ENCODE data around the gene ZNF189.

ZNF189 gene

GRCh38 chr9:101398068-101398929, at the start of gene ZNF189, which contains the start of gene MRPL50:
Gene ZNF189 (plus strand): TSS chr9:101398851. CDS start chr9:101399157, 306 bp downstream.
Gene MRPL50 (minus strand): TSS chr9:101398618. CDS start chr9:101398592, 26 bp downstream.
- peak; percentile 95 for DNase-seq

DNA sequence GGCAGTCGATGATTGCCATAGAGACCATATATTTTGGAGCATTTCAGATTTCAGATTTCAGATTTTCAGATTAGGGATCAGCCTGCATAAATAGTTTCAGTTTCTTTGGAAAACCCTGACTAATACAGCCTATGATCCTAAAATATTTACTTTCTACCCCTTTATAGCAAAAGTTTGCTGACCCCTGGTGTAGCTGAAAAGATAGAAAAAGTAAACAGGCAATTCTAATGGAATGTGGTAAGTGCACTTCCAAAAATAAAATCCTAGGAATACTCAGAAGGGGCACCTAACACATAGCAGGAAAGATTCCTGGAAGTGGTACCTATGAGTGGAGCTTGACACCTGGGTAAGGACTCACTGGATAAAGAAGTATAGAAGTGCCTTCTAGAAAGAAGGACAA, 48.4 kb upstream of the ZNF189 start:
- no peak for DNase-seq

DNA sequence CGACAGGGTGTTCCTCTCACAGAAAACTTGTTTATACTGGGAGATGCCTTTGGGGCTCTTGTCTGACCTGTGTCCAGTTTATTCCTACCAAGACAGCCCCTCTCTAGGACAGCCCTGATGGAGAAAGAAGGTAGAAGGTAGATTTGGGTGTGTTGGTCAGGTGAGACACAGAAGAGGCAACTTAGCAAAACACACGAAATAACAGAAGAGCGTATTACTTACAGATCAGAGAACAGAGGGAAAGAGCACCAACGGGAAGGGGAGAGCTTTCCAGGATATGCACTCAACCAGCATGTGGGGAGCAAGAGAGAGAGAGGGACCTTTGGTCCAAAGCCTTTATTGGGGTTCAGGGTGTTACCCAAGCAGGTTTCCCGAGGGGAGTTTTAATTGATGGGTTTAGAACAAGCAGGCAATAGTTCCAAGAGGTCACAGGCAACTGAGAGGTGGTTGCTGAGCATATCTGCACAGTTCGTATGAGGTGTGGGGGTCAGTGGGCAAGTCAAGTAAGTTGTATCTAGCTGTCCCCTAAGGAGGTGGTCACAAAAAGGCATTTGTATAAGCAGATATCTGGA, 45.7 kb upstream of the ZNF189 start:
- DNase-seq: no peak

GRCh38 chr9:101353683-101354082, 45.0 kb upstream of the ZNF189 start:
- no peak for DNase-seq

DNA sequence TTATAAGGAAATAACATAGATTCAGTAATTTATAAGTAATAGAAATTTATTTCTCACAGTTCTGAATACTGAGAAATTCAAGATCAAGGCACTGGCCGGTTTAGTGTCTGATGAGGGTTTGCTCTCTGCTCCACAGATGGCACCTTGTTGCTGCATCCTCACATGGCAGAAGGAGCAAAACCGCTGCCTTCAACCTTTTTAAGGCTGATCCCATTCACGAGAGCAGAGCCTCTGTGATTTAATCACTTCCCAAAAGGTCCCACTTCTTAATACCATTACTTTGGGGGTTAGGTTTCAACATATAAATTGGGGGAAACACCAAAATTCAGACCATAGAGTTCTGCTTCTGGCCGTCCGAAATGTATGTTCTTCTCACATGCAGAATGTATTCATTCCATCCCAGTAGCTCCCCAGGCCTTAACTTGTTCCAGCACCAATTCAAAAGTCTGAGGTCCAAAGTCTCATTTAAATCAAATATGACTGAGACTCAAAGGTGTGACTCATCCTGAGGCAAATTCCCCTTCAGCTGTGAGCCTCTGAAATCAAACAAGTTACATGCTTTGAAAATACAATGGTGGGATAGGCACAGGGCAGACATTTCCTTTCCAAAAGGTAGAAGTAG, 44.4 kb upstream of the ZNF189 start:
- no peak for DNase-seq

DNA sequence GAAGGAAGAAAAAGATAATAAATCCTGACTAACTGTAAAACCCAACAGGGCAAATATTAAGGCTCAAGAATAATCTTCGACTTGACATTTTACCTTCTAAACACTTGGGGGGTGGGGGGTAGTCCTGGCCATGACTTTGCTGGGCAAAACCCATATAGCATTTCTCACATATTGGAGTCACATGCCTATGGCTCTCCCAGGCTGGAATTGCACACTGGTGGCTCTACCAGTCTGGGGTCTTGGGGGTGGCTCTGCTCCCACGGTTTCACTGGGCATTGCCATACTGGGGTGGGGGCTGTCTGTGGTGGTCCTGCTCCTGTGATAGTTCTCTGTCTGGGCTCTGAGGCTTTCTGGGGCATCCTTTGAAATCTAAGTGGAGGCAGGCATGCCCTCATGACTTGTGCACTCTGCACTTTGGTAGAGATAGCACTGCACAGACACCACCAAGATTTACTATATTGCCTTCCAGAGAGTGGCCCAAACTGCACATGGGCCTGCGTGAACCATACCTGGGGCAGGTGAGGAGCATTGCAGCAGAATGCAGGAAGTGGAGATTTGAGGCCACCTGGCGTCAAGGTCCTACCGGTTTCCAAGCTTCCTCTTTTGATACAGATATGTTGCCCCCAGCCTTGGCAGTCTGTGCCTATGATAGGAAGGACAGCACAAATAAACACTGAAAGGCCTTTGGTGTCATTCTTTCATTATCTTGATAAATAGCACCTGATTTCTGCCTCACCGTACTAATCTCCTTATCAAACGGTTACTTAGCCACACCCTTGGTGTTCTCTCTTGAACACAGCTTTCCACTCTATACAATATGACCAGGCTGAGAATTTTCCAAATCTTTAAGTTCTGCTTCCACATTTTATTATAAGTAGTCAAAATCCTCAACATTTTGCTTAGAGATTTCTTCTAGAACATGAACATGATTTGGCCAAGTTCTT, 43.6 kb upstream of the ZNF189 start:
- no peak for DNase-seq

- no peak for DNase-seq
Observed at GRCh38 chr9:101356619-101357018, 42.0 kb upstream of the ZNF189 start.

GRCh38 chr9:101359679-101360078, 39.0 kb upstream of the ZNF189 start:
- DNase-seq: no peak

DNA sequence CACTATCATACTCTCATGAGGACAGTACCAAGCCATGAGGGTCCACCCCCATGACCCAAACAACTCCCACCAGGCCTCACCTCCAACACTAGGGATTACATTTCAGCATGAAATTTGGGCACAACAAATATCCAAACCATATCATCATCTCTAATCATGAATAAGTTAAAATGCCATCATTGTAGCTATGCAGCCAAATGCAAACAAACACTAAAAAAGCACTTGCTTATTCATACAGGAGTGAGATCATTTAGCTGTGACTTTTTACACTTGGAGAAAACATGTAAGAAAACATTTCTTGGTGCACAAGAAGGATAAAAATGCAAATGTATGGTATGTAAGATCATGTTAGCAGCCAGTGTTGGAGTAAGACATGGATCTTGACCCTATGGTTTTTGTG, 38.0 kb upstream of the ZNF189 start:
- DNase-seq: no peak

- DNase-seq: no peak
Observed at GRCh38 chr9:101362450-101362849, 36.2 kb upstream of the ZNF189 start.

GRCh38 chr9:101365181-101365580, 33.5 kb upstream of the ZNF189 start:
- no peak for DNase-seq

DNA sequence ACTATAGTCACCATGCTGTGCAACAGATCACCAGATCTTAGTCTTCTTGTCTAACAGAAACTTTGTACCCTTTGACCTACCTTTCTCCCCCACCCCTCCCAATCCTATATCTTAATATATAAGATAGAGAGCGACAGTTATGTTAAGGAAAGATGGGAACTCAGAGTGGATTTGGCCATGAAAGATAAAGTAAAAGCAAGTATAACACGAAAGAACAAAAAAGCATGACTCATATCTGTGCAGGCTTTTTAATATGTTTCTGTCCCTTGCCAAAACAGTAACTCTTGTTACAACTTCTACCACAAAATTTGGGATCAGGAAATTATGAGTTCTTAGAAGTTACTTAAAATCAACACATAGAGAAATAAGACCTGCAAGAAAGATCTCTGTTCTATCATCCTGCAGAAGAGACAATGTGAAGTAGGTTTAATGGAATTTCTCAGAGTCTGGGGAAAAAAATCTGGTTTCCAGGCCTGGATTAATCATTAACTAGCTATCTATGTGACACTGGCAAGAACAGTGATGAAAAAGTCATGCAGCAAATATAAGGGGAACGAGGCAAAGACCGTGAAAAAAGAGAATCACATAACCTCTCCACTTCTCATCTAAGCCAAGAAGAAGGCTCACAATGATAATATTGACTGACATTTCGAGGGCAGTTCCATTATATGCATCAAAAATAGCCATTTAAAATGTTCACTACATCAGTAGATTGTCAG, 32.5 kb upstream of the ZNF189 start:
- DNase-seq: no peak

DNA sequence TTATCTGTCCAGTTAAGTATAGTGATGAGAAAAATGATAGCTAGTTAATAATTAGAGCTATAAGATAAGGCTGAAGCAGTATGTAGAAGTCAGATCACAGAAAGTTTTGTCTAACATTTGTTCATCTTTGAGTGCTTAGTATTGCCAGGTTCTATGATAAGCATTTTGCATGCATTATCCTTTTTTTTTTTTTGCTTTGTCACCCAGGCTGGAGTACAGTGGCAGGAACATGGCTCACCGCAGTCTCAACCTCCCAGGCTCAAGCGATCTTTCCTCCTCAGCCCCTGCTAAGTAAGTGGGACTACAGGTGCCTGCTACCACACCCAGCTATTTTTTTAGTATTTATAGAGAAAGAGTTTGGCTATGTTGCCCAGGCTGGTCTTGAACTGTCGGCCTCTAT, 31.3 kb upstream of the ZNF189 start:
- no peak for DNase-seq

GRCh38 chr9:101369286-101369685, 29.4 kb upstream of the ZNF189 start:
- no peak for DNase-seq

DNA sequence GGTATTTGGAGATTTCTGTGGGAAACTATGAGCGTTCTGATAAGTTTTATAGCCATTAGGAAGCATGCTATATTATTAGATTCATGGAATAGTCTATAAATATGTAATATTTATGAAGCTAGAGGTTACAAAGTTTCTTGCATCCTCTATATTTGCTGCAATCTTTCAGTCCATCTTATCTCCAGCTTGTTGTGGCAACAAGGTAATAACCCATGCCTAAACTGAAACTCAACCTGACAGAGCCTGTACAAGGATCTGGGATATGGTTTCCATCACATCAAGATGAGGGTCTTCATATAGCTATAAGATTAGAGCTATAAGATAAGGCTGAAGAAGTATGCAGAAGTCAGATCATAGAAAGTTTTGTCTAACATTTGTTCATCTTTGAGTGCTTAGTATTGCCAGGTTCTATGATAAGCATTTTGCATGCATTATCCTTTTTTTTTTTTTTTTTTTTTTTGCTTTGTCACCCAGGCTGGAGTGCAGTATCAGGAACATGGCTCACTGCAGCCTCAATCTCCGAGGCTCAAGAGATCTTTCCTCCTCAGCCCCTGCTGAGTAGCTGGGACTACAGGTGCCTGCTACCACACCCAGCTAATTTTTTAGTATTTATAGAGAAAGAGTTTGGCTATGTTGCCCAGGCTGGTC, 28.6 kb upstream of the ZNF189 start:
- no peak for DNase-seq

GRCh38 chr9:101371813-101372212, 26.8 kb upstream of the ZNF189 start:
- DNase-seq: no peak

DNA sequence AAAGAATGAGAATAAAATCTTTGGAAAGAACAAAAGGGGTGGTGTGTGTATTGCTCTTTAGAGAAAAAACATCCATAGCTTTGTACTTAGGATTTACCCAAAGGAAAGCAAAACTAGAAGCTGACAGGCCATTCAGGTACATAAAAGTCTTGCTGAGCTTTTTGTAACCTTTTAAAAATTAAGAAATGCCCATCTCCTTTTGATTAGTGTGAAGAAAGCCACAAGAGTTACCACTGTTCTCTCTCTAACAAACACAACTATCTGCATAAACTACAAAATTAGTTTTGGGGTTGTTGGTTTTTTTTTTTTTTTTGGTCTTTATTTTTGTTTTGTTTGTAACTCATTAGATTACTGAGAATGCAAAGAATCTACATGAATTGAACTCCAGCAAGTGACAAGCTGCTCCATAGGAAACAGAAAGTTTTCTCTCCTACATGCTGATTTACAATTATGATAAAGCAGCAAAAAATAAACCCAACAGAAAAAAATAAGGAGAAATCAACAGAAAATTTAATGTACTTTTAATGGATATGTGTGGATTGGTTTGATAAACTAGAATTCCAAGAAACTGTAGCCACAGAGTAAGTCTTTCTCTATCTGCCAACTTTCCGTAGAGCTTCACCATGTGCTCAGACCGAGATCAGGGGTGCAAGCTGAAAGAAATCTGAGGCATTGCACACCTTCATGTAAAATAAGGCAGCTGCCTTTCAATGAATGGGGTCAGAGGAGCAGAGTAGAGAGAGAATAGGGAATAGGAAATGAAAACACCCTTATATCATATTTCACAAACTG, 26.1 kb upstream of the ZNF189 start:
- DNase-seq: no peak

- DNase-seq: no peak
Observed at GRCh38 chr9:101375546-101375945, 23.1 kb upstream of the ZNF189 start.

GRCh38 chr9:101376111-101376848, 22.4 kb upstream of the ZNF189 start:
- DNase-seq: no peak

GRCh38 chr9:101380295-101380694, 18.4 kb upstream of the ZNF189 start:
- no peak for DNase-seq
